GM12891 (cell line): ENCODE data around the gene ATP2A1.

ENCODE experiments used
- DNase-seq: peaks from one replicate; pipeline ENCODE4 v3.0.0; 2011; ENCODE audit warnings: low spot score; ENCODE audit not compliant: insufficient read length
- FAIRE-seq: peaks from 2 replicates; lab custom pipeline; 2011; peaks lifted over from hg19 to GRCh38; lab: Jason Lieb, UNC
- PAX5 ChIP-seq: IDR thresholded peaks from 2 replicates; pipeline ENCODE4 v1.6.1; 2011; ENCODE audit warnings: low read length, moderate library complexity, mild to moderate bottlenecking; ENCODE audit not compliant: insufficient read depth, severe bottlenecking
- POLR2A ChIP-seq: IDR thresholded peaks from 2 replicates; pipeline ENCODE4 v1.6.1; 2011; ENCODE audit warnings: low read depth, low read length, control low read depth
- POLR2AphosphoS5 ChIP-seq: IDR thresholded peaks from 2 replicates; pipeline ENCODE4 v1.6.1; 2011; ENCODE audit warnings: low read depth, low read length, control low read depth
- POU2F2 ChIP-seq: IDR thresholded peaks from 2 replicates; pipeline ENCODE4 v1.6.1; 2011; ENCODE audit warnings: low read depth, mild to moderate bottlenecking, control low read depth, low read length, moderate library complexity
- SPI1 ChIP-seq: IDR thresholded peaks from 2 replicates; pipeline ENCODE4 v1.6.1; 2011; ENCODE audit warnings: low read depth, low read length, control low read depth
- TAF1 ChIP-seq: IDR thresholded peaks from 2 replicates; pipeline ENCODE4 v1.6.1; 2011; ENCODE audit warnings: low read depth, low read length, control low read depth

ATP2A1 gene

GRCh38 chr16:28902909-28903308 lies 24.6 kb downstream of the ATP2A1 start:
- FAIRE-seq = peak; percentile 65
- DNase-seq = no peak
- 0 out of 2 replicates have a peak, but pooled peaks have one; percentile 12 for TF ChIP-seq SPI1
- TF ChIP-seq POU2F2 = no peak

GRCh38 chr16:28903344-28904042 lies 25.2 kb downstream of the ATP2A1 start:
- DNase-seq = no peak
- FAIRE-seq = no peak
- no peak for TF ChIP-seq SPI1
- no peak for TF ChIP-seq TAF1
- no peak for TF ChIP-seq POLR2AphosphoS5
- TF ChIP-seq POLR2A = no peak
- TF ChIP-seq POU2F2 = no peak
- no peak for TF ChIP-seq PAX5

GRCh38 chr16:28904363-28904762 lies 26.1 kb downstream of the ATP2A1 start:
- no peak for FAIRE-seq
- no peak for TF ChIP-seq POLR2A
- TF ChIP-seq TAF1 = no peak
- TF ChIP-seq POU2F2 = no peak
- TF ChIP-seq SPI1 = no peak
- TF ChIP-seq POLR2AphosphoS5 = no peak
- no peak for TF ChIP-seq PAX5

GRCh38 chr16:28904828-28905227 lies 26.5 kb downstream of the ATP2A1 start:
- DNase-seq (no peak), FAIRE-seq (no peak)
- no peak for TF ChIP-seq POLR2AphosphoS5
- no peak for TF ChIP-seq TAF1
- no peak for TF ChIP-seq POLR2A
- TF ChIP-seq SPI1 = no peak
- TF ChIP-seq PAX5 = no peak
- no peak for TF ChIP-seq POU2F2

More at GRCh38 chr16:28904363-28904762, 26.1 kb downstream of the ATP2A1 start:
- no peak for DNase-seq

GRCh38 chr16:28905229-28905754 lies 27.0 kb downstream of the ATP2A1 start:
- DNase-seq (no peak), FAIRE-seq (no peak)
- TF ChIP-seq POLR2AphosphoS5 (no peak), POLR2A (no peak), PAX5 (no peak), POU2F2 (no peak), TAF1 (no peak), SPI1 (no peak)

- DNase-seq = no peak
- no peak for TF ChIP-seq SPI1
- TF ChIP-seq PAX5 = no peak
- no peak for TF ChIP-seq TAF1
- TF ChIP-seq POLR2A = no peak
- no peak for TF ChIP-seq POU2F2
- no peak for FAIRE-seq
Measured at GRCh38 chr16:28905800-28906372, 27.6 kb downstream of the ATP2A1 start.

- DNase-seq (no peak), FAIRE-seq (peak; percentile 89)
- TF ChIP-seq PAX5 (no peak), TAF1 (no peak), POU2F2 (no peak), POLR2A (no peak), SPI1 (no peak), POLR2AphosphoS5 (no peak)
Measured at GRCh38 chr16:28910086-28911031, 32.1 kb downstream of the ATP2A1 start.

GRCh38 chr16:28912558-28912957 lies 34.3 kb downstream of the ATP2A1 start:
- FAIRE-seq = no peak
- no peak for DNase-seq
- TF ChIP-seq POLR2AphosphoS5 = no peak
- no peak for TF ChIP-seq POLR2A
- TF ChIP-seq TAF1 = no peak
- no peak for TF ChIP-seq PAX5
- TF ChIP-seq POU2F2 = no peak
- TF ChIP-seq SPI1 = no peak

GRCh38 chr16:28913946-28914724 lies 35.8 kb downstream of the ATP2A1 start:
- DNase-seq = no peak
- no peak for FAIRE-seq
- no peak for TF ChIP-seq POU2F2
- no peak for TF ChIP-seq SPI1
- TF ChIP-seq POLR2A = no peak
- no peak for TF ChIP-seq TAF1
- no peak for TF ChIP-seq PAX5
- no peak for TF ChIP-seq POLR2AphosphoS5
